H9 (cell line): ENCODE measurements around the gene IL33. TPM values are rescaled to one million over a fixed set of nuclear protein-coding genes. Genes with fewer than 3 reads are reported as not detected.

Experiments used
- DNase-seq: peaks from one replicate; pipeline ENCODE4 v3.0.0-alpha.2; 2017
- H2AFZ ChIP-seq: one replicate; pipeline ENCODE4 v1.6.1; 2013; ENCODE audit warnings: mild to moderate bottlenecking, low read length, control low read depth, moderate library complexity
- H2AK5ac ChIP-seq: 2 replicates; pipeline ENCODE4 v1.6.1; 2013; ENCODE audit warnings: low read length, control low read depth, mixed read lengths; ENCODE audit not compliant: insufficient read length
- H2BK120ac ChIP-seq: one replicate; pipeline ENCODE4 v1.6.1; 2013; ENCODE audit warnings: low read depth, mild to moderate bottlenecking, low read length, control low read depth, inconsistent platforms; ENCODE audit not compliant: poor library complexity, severe bottlenecking
- H2BK12ac ChIP-seq: 2 replicates; pipeline ENCODE4 v1.6.1; 2013; ENCODE audit warnings: low read length, control low read depth, mixed read lengths, low read depth; ENCODE audit not compliant: insufficient read length
- H2BK15ac ChIP-seq: 2 replicates; pipeline ENCODE4 v1.6.1; 2013; ENCODE audit warnings: low read depth, low read length, control low read depth
- H2BK20ac ChIP-seq: one replicate; pipeline ENCODE4 v1.6.1; 2013; ENCODE audit warnings: low read depth, mild to moderate bottlenecking, low read length, control low read depth, inconsistent platforms; ENCODE audit not compliant: poor library complexity, severe bottlenecking
- H2BK5ac ChIP-seq: 2 replicates; pipeline ENCODE4 v1.6.1; 2013; ENCODE audit warnings: low read length, control low read depth, mixed read lengths; ENCODE audit not compliant: insufficient read length
- H3K14ac ChIP-seq: 2 replicates; pipeline ENCODE4 v1.6.1; 2013; ENCODE audit warnings: low read length, control low read depth; ENCODE audit not compliant: insufficient read depth
- H3K18ac ChIP-seq: 2 replicates; pipeline ENCODE4 v1.6.1; 2013; ENCODE audit warnings: low read depth, mild to moderate bottlenecking, mixed read lengths, low read length, control low read depth; ENCODE audit not compliant: insufficient read length
- H3K23ac ChIP-seq: 2 replicates; pipeline ENCODE4 v1.6.1; 2013; ENCODE audit warnings: low read length, control low read depth, mixed read lengths, low read depth; ENCODE audit not compliant: insufficient read length
- H3K23me2 ChIP-seq: 2 replicates; pipeline ENCODE4 v1.6.1; 2013; ENCODE audit warnings: low read depth, mild to moderate bottlenecking, mixed read lengths, low read length, control low read depth; ENCODE audit not compliant: insufficient read length, poor library complexity, severe bottlenecking
- H3K27ac ChIP-seq: 2 replicates; pipeline ENCODE4 v1.5.1; 2013; ENCODE audit warnings: low read length, control low read depth, mixed read lengths, low read depth; ENCODE audit not compliant: insufficient read length
- H3K27me3 ChIP-seq: 2 replicates; pipeline ENCODE4 v1.6.1; 2013; ENCODE audit warnings: low read length, control low read depth, inconsistent platforms; ENCODE audit not compliant: insufficient read depth
- H3K4ac ChIP-seq: 2 replicates; pipeline ENCODE4 v1.6.1; 2013; ENCODE audit warnings: low read depth, mild to moderate bottlenecking, control low read depth, inconsistent platforms, low read length, moderate library complexity
- H3K4me1 ChIP-seq: 2 replicates; pipeline ENCODE4 v1.6.1; 2013; ENCODE audit warnings: low read length, control low read depth, inconsistent platforms; ENCODE audit not compliant: insufficient read depth
- H3K4me2 ChIP-seq: 2 replicates; pipeline ENCODE4 v1.6.1; 2013; ENCODE audit warnings: low read length, control low read depth, mixed read lengths; ENCODE audit not compliant: insufficient read length, insufficient read depth
- H3K56ac ChIP-seq: 2 replicates; pipeline ENCODE4 v1.6.1; 2013; ENCODE audit warnings: low read depth, mild to moderate bottlenecking, mixed read lengths, low read length, control low read depth; ENCODE audit not compliant: insufficient read length
- H3K79me1 ChIP-seq: 2 replicates; pipeline ENCODE4 v1.6.1; 2013; ENCODE audit warnings: low read depth, mild to moderate bottlenecking, moderate library complexity, low read length, control low read depth, inconsistent platforms; ENCODE audit not compliant: insufficient read depth, poor library complexity, severe bottlenecking
- H3K79me2 ChIP-seq: 2 replicates; pipeline ENCODE4 v1.6.1; 2013; ENCODE audit warnings: low read length, control low read depth, inconsistent platforms; ENCODE audit not compliant: insufficient read depth
- H3K9ac ChIP-seq: 2 replicates; pipeline ENCODE4 v1.6.1; 2013; ENCODE audit warnings: low read length, control low read depth, mixed read lengths; ENCODE audit not compliant: insufficient read length; ENCODE audit errors: extremely low read depth
- H3K9me3 ChIP-seq: one replicate; pipeline ENCODE4 v1.6.1; 2013; ENCODE audit warnings: low read depth, low read length, inconsistent platforms; ENCODE audit not compliant: control insufficient read depth
- H3T11ph ChIP-seq: one replicate; pipeline ENCODE4 v1.6.1; 2013; ENCODE audit warnings: mild to moderate bottlenecking, low read length, control low read depth, inconsistent platforms
- H4K20me1 ChIP-seq: one replicate; pipeline ENCODE4 v1.6.1; 2013; ENCODE audit not compliant: control insufficient read depth, insufficient read length, insufficient read depth
- H4K5ac ChIP-seq: 2 replicates; pipeline ENCODE4 v1.6.1; 2013; ENCODE audit warnings: low read depth, mild to moderate bottlenecking, mixed read lengths, low read length, control low read depth; ENCODE audit not compliant: insufficient read length
- H4K8ac ChIP-seq: replicated peaks from 2 replicates; pipeline ENCODE4 v1.6.1; 2013; ENCODE audit warnings: low read length, control low read depth, mixed read lengths, low read depth; ENCODE audit not compliant: insufficient read length
- H4K91ac ChIP-seq: 2 replicates; pipeline ENCODE4 v1.6.1; 2013; ENCODE audit warnings: low read depth, mild to moderate bottlenecking, moderate library complexity, mixed read lengths, low read length, control low read depth; ENCODE audit not compliant: insufficient read length
- H3K27ac Mint-ChIP-seq, 3 experiments: 2 replicates in 2 of 3; 3 replicates in 1 of 3; pipeline ENCODE4 v1.8.0; 2020 to 2021; ENCODE audit warnings: mixed read lengths in 3 of 3, mild to moderate bottlenecking in 1 of 3, moderate library complexity in 1 of 3
- H3K27me3 Mint-ChIP-seq: 2 replicates; pipeline ENCODE4 v1.8.0; 2021; ENCODE audit warnings: low read depth, mild to moderate bottlenecking, moderate library complexity, mixed read lengths
- H3K36me3 Mint-ChIP-seq, 3 experiments: 2 replicates in 2 of 3; 3 replicates in 1 of 3; pipeline ENCODE4 v1.8.0; 2020 to 2021; ENCODE audit warnings: low read depth in 3 of 3, mixed read lengths in 3 of 3; ENCODE audit not compliant: insufficient read depth in 1 of 3
- H3K4me1 Mint-ChIP-seq, 2 experiments: 2 replicates each; pipeline ENCODE4 v1.8.0; 2020; ENCODE audit warnings: mixed read lengths in 2 of 2
- H3K4me3 Mint-ChIP-seq, 2 experiments: 2 replicates in 1 of 2; 3 replicates in 1 of 2; pipeline ENCODE4 v1.8.0; 2020 to 2021; ENCODE audit warnings: mild to moderate bottlenecking in 2 of 2, mixed read lengths in 2 of 2, moderate library complexity in 1 of 2
- H3K9me3 Mint-ChIP-seq, 2 experiments: 2 replicates in 1 of 2; 3 replicates in 1 of 2; pipeline ENCODE4 v1.8.0; 2020; ENCODE audit warnings: mild to moderate bottlenecking in 2 of 2, mixed read lengths in 2 of 2, moderate library complexity in 1 of 2
- CTCF ChIP-seq: fragments of 200-600 bp; sonication (generic); conservative IDR thresholded peaks from 3 replicates; pipeline ENCODE4 v1.8.0; 2021; ENCODE audit warnings: antibody characterized with exemption, mild to moderate bottlenecking
- WGBS: extraction: QIAGEN DNeasy Blood & Tissue Kit; methylation state at CpG from one replicate; pipeline ENCODE4 v1.1.7; 2013; ENCODE audit warnings: missing lambda C conversion rate, low lambda C conversion rate, mixed read lengths; ENCODE audit not compliant: insufficient read length; ENCODE audit errors: extremely low coverage; 5-methylcytosine and 5-hydroxymethylcytosine counted together
- total RNA-seq: library from RNA; stranded (reverse); gene quantifications from 2 replicates; pipeline ENCODE4 v1.2.1, GENCODE V29; 2021

IL33 gene
- total RNA-seq, 1 experiment from 2014 or later = not detected

GRCh38 chr9:6200761-6201160, 14.8 kb upstream of the IL33 start:
- no peak overlapping the region for H2BK20ac ChIP-seq
- H2BK5ac ChIP-seq = no peak overlapping the region
- DNase-seq = no peak
- H3K27me3 Mint-ChIP-seq = no peaks in the 10 kb centered on the region
- no peak for TF ChIP-seq CTCF
- H3K23ac ChIP-seq = no peak overlapping the region
- no peak overlapping the region for H3K4me3 Mint-ChIP-seq
- H4K8ac ChIP-seq = no peak overlapping the region
- H3K27ac ChIP-seq = no peak overlapping the region
- no peak overlapping the region for H3K14ac ChIP-seq
- no peaks in the 10 kb centered on the region; a peak in 2 of 5 replicates for H3K9me3 Mint-ChIP-seq
- no peaks in the 10 kb centered on the region for H4K20me1 ChIP-seq
- no peak overlapping the region for H4K5ac ChIP-seq
- H3K4me1 Mint-ChIP-seq = no peaks in the 10 kb centered on the region; a peak in 1 of 4 replicates
- H3K27ac Mint-ChIP-seq = no peak overlapping the region
- H3K36me3 Mint-ChIP-seq = no peaks in the 10 kb centered on the region; a peak in 1 of 7 replicates
- no peak overlapping the region for H3T11ph ChIP-seq
- H3K23me2 ChIP-seq = no peaks in the 10 kb centered on the region
- H3K4ac ChIP-seq = no peak overlapping the region
- no peaks in the 10 kb centered on the region for H3K27me3 ChIP-seq
- H2AK5ac ChIP-seq = no peak overlapping the region
- no peak overlapping the region for H3K18ac ChIP-seq
- H3K9ac ChIP-seq = no peak overlapping the region
- H3K9me3 ChIP-seq = no peaks in the 10 kb centered on the region
- H2AFZ ChIP-seq = no peak overlapping the region
- no peaks in the 10 kb centered on the region for H3K79me1 ChIP-seq
- H2BK12ac ChIP-seq = no peak overlapping the region
- no peak overlapping the region for H2BK15ac ChIP-seq
- no peaks in the 10 kb centered on the region for H3K79me2 ChIP-seq
- H3K4me2 ChIP-seq = no peak overlapping the region
- no peaks in the 10 kb centered on the region for H3K4me1 ChIP-seq
- WGBS = no CpG with 5 or more reads among the region's 2 CpGs
- no peak overlapping the region for H2BK120ac ChIP-seq
- H3K56ac ChIP-seq = no peak overlapping the region
- no peak overlapping the region for H4K91ac ChIP-seq
